Stimulated activated CD8-positive, alpha-beta memory T cell treated with anti-CD3 and anti-CD28 coated beads, Interleukin-2, amount 100 ng/mL, for 1 hour (primary cell): ENCODE results near the gene PCSK2.

Source experiments
- DNase-seq, 2 donors: peaks; one replicate each; pipeline ENCODE4 v3.0.0-alpha.2; 2020; ENCODE audit warnings: low read depth in 2 of 2

The PCSK2 gene

DNA sequence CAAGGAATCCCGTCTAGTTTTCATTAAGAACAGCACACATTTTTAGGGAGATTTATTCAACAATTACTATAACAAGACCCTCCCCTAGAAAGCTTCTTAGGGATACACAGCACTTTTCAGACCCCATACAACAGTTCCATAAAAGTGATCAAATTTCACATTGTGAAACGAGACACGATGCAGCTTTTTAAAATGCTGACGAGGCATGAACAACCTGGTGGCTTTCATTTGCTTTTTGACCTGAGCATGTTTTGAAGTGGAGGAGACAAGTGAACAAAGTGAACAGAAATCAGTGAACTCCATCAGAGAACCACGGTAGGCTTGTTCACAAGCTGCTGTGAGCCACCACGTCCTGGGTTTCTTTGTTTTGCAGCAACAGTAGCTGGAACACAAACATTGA lies 112.2 kb downstream of the PCSK2 start:
- no peak for DNase-seq

DNA sequence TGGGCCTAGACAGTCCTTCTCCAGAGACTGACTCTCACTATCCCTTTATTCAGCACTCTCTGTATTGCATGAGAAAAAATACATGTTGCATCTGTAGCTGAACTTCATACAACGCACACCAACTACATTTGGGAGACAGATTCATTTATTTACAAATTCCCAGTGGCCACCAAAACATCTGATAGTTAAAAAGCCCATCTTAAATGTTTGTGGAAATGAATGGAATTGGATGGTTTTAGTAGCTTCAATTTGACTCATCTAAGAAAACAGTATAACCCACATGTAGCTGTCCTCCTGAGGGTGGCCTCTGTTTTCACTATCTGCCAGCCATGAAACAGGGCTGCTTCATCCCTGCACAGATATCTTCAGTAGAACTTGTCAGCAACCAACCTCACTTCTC lies 116.3 kb downstream of the PCSK2 start:
- DNase-seq = no peak

- DNase-seq = no peak
These were observed 117.0 kb downstream of the PCSK2 start for GRCh38 chr20:17343656-17344452.

DNA sequence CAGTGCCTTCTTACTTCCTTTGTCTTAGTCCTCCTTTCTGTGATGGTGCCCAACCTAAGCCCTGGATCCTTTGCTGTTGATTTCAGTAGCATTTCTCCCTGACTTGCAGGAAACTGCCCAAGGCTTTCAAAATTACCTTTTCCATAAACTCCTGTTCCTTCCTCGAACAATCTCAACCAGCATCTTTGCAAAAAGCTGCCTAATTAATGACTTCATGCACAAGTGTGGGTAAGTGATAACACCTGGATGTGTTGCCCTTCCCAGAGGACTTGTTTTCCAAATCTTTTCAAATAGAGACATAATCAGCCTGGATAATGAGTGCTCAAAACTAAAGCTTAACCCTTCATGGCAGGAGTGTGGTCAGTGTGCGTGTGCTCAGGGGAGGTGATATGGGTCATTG lies 118.0 kb downstream of the PCSK2 start:
- DNase-seq = no peak

- no peak for DNase-seq
These were observed 118.5 kb downstream of the PCSK2 start for GRCh38 chr20:17345321-17345720.

- DNase-seq = no peak
These were observed 123.5 kb downstream of the PCSK2 start for GRCh38 chr20:17350321-17350720.

GRCh38 chr20:17357238-17357637 lies 130.4 kb downstream of the PCSK2 start:
- no peak for DNase-seq

DNA sequence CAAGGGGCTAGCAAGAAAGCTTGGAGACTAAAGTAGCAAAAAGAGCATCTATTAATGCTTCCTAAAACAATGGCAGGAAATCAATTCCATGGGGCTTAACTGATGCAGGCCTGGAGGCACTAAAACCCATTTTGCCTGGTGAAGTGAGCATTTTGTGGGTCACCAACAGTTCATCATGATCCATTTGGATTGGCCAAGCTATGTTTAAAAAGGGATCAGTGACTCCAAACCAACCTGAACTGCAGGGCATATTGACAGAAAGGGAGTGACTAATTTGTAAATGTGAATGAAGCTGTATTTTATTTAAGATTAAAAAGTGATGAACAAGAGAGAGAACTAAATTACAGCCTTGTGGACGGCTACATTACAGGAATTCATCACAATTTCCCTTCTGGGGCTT lies 132.0 kb downstream of the PCSK2 start:
- DNase-seq = no peak

DNA sequence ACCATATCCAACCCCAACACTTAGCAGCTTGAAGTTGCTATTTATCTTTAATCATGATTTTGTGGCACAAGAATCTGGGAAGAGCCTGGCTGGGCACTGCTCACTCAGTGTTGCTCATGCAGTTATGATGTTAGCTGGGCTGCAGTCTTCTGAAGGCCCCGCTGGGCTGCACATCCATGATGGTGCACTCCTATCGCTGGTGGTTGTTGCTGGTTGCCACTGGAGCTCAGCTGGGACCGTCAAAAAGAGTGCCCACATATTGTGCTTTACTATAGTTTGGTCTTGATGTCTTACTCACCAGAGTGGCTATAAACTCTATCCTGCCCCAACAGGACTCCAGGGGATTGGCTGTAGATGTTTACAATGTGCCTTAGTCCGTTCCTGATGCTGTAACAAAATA lies 137.8 kb downstream of the PCSK2 start:
- DNase-seq = no peak

- no peak for DNase-seq
These were observed 139.0 kb downstream of the PCSK2 start for GRCh38 chr20:17365831-17366230.

GRCh38 chr20:17369506-17369905 lies 142.7 kb downstream of the PCSK2 start:
- DNase-seq = no peak

DNA sequence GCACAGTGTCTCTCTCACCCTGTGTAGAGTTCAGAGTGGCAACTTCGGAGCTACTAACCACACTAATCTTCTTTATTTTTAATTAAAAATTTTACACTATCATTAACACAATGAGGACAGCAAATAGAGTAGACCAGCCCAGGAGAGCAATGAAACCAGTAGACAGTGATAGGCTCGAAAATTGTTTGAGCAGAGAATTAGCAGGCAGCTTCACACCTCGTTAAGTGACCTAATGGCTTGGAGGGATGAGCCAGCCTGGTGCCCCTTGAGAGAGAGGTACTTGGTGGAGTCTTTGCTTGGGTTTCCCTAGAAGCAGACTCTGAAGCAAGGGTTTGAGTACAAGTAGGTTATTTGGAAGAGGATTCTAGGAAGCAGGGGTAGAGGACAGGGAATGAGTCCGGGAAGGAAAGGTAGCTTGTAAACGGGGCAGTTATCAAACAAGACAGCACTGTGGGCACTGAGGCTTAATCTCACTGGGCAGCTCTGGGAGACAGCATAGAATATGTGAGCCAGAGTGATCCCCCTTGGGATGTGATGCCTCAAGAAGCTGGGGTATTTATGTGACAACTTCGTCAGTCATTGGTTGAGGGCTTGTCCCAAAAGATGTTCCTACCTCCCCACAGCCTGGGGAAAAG lies 146.1 kb downstream of the PCSK2 start:
- no peak for DNase-seq

DNA sequence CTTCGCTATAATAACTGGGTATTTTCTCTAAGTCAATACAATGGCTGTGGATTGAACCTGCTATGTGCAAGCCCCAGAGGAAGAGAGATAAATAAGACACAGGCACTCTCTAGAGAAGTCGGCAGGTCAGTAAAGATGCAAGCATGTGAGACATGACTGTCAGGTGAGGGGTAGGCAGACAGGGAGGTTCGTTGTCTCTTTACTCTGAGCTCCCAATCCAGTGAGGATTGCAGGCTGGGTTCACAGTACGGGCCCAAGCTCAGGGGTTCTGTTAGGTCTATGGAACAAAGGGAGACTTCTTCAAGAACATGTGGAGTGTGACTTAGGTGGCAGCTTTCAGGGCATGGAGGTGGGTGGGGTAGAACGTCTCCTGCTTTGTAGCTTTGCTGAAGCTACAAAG lies 147.2 kb downstream of the PCSK2 start:
- DNase-seq = no peak

GRCh38 chr20:17376031-17376430 lies 149.2 kb downstream of the PCSK2 start:
- DNase-seq = no peak

GRCh38 chr20:17377231-17377630 lies 150.4 kb downstream of the PCSK2 start:
- DNase-seq = no peak

DNA sequence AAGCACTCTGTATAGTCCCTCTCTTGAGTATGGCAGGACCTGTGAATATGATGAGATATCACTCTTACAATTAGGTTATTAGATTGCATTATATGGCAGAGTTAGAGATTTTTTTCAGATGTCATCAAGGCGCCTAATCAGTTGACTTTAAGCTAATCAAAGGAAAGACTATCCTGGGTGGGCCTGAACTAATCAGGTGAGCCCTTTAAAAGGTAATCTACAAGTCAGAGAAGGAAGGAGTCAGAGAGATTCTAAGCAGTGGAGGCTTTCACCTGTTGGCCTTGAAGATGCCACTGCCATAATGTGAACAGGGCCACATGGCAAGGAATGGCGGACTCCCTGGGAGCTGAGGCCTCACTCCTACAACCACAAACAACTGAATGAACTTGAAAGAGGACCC lies 152.8 kb downstream of the PCSK2 start:
- no peak for DNase-seq

- no peak for DNase-seq
These were observed 154.0 kb downstream of the PCSK2 start for GRCh38 chr20:17380801-17381200.

DNA sequence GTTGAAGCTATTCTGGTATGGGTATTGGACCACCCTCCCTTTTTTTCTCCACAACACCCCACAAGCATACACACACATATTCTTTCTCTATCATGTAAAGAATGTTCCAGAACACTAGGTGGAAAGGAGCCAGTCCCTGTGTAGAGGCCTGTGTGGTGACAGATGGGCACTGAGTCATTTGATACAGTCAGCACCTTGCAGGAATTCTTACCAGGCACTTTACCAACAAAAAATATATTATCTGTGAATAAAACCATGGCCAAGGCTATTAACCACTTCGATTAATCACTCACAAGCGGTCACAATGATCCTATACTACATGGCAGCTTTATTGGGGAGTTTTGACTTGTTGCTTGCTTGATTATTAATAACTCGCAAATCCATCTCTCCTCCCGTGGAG lies 154.9 kb downstream of the PCSK2 start:
- DNase-seq = no peak

- DNase-seq = no peak
These were observed 159.0 kb downstream of the PCSK2 start for GRCh38 chr20:17385798-17386197.

DNA sequence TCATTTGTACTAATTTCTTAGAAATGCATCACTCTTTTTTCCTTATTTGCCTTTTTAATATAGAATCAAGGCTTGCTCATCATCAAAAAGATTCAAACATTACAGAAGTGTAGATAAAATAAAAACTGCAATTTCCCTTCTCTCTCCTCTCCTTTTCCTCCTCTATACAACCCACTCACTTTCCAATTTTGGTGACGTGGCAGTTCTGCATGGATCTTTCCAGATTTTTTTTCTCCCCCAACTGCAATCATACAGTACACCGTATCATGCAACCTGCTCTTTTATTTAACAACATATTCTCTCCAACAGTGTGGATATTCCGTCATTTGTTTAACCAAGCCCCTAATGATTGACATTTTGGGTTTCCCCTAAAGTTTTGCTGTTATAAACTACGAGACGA lies 163.8 kb downstream of the PCSK2 start:
- DNase-seq = no peak

DNA sequence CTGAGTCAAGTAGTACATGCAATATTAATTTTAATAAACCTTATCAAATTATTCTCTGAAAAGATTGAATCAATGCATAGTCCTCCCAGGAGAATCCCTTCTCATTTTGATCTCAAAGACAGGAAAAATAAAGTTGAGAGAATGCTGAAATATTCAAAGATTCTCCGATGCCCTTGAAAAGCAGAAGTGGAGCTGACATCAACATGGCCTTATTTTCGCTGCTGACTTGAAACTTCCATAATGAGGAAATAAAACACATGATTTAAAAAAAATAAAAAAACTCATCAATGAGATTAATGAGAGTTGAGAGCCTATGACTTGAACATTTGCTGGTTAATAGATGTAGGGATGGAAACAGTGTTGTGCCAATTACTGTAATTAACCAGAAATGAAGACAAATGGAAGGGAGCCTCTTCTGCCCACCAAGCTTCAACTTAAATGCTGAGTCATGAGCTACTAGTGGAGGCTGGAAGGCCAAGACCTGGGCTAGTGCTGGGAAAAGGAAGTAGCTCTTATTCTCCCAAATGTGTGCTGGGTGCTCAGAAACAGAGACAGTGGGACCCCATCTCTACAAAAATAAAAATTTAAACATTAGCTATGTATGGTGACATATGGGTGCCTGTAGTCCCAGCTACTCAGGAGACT lies 164.4 kb downstream of the PCSK2 start:
- no peak for DNase-seq

DNA sequence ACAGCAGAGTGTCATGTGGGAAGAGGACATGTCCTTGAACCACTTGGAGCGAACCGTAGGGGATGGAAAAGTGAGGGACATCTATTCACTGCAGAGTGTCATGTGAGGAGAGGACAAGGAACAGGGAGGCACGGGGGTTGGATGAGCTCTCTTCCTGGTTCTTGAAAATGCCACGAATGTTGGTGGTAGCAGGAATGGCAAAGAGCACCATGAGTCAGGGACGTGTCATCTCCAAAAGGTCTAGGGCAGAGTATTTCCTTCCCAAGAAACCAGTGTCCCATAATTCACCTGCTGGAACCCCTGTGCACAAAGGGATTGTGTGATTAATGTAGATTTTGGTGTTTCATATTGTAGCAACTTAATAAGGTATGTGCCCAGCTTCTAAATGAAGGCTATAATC lies 167.6 kb downstream of the PCSK2 start:
- no peak for DNase-seq

GRCh38 chr20:17395729-17396128 lies 168.9 kb downstream of the PCSK2 start:
- no peak for DNase-seq
